Activated T-helper 1 cell treated with Interleukin-2 at 50 U/mL for 16 hours (primary cell): ENCODE data around the gene NR0B2.
A peak's percentile ranks its signal among the peaks of the same experiment; 100 is the strongest.
"Not testable (repeated sequence)": the region's sequence is repeated elsewhere in the genome, so short reads cannot be mapped to it uniquely, and the experiment has no call there.

Source experiments
- DNase-seq: peaks from one replicate; pipeline ENCODE4 v3.0.0-alpha.2; 2020; ENCODE audit warnings: low read depth

NR0B2 gene

DNA sequence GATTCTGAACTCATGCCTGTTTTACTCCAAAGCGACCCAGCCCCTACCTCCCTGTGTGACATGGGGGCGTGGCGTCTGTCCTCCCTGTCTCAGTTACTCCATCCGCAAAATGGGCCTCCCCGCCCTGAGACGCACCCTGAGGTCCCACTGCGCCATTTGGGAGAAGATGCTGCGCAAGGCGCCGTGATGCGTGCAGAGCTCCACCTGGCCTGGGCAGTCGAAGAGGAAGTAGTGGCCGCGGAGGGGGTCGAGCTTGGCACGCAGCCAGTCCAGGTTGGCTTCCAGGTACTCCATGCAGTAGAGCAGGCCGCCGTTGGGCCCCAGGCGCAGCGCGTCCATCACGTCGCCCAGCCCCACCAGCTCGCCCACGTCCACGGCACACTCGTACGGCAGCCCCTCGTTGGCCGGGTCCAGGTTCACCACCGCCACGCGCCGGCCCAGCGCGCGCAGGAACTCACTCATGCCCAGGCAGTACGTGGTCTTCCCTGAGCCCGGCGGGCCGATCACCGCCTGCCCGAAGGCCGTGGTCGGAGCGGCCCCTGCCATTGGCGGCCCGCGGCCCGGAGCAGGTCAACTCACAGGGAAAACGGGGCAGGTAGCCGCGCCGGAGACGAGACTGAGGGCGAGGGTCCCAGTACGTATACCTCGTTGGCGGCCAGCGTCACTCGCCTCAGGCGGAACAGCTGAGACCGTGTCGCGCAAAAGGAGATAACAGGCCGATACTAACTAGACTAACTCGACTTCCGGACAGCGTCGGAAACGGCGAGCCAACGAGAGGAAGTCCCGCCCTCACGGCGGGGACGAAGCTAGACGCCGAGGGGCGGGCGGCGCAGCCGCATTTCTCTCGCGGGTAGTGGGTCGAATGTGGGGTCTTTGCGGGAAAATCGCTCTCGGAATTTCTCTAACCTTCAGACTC lies 24.0 kb downstream of the NR0B2 start, which contains the start of gene GPN2:
Gene GPN2, minus strand, starts transcription at position 733 of the 916 bp plus-strand sequence. Its CDS starts 187 bp downstream, at position 546.
- peak; percentile 68 for DNase-seq

DNA sequence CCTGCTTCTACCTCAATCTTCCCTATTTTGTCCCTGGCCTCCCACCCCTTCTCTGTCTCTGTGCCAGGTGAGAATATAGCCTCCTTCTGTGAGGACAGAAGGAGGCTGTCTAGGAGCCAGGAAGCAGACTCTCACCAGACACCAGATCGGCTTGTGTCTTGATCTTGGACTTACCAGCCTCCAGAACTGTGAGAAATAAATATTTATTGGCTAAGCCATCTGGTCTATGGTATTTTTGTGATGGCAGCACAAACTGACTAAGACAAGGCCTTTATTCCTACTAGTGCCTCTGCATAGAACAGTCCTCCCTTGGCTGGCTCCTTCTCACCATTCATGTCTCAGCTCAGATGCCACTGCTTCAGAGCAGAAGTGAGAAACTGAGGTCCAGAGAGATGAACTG lies 25.5 kb downstream of the NR0B2 start:
- no peak for DNase-seq

DNA sequence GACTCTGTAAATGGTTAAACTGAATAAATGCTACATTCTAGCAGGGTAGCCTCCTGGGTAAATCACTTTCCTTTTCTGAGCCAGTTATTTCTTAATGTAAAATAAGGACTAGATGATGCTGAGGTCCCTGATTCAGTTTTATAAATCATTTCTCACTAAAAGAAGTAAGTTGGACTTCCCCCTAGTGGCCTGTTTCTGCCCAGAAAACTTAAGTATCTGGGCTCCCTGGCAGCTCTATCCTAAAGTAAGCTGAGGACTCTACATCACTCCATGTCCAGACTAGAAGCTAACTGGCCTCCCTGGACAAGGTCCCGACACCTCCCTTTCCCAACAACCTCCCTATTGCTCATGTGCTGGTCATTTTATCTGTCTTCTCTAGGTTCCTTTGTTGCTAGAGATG lies 26.6 kb downstream of the NR0B2 start:
- DNase-seq = no peak

DNA sequence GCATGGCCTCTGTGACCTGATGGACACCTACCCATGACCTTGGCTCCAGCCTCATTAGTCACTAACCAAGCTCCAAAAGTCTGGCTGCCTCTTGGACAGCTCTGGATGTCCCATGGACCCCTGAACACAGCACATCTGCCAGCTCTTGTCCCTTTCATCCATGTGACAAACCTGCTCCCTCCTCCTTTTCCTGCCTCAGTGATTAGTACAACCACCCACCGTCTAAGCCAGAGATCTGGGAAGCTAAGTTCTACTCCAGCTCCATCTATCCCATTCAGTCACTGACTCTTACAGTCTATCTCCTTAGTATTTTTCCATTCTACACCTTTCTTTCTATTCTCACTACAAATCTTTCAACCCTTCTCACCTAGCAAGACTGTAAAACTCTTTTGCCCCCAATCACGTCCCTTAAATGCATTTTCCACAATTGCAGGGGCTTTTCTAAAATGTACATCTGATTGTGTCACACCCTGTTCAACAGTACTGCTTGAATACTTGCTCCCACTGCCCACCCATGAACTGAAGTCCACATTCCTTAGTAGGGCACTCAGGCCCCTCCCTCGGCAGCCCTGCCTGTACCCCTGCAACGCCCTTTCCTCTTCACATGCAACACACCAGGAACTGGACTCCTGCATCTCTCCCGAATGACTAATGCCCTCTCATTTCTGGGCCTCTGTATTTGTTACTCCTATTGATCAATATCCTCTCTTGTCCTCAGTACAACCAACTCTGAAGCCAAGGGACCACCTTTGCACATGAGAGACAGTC lies 30.9 kb downstream of the NR0B2 start:
- no peak for DNase-seq

DNA sequence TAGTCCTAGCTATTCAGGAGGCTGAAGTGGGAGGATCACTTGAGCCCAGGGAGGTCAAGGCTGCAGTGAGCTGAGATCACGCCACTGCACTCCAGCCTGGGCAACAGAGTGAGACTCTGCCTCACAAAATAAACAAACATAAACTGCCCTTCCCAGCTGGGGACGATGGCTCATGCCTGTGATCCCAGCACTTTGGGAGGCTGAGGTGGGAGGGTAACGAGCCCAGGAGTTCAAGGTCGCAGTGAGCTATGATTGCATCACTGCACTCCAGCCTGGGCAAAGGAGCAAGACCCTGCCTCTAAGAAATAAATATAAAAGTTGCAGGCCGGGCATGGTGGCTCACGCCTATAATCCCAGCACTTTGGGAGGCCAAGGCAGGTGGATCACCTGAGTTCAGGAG lies 32.2 kb downstream of the NR0B2 start:
- DNase-seq = not testable (repeated sequence)

DNA sequence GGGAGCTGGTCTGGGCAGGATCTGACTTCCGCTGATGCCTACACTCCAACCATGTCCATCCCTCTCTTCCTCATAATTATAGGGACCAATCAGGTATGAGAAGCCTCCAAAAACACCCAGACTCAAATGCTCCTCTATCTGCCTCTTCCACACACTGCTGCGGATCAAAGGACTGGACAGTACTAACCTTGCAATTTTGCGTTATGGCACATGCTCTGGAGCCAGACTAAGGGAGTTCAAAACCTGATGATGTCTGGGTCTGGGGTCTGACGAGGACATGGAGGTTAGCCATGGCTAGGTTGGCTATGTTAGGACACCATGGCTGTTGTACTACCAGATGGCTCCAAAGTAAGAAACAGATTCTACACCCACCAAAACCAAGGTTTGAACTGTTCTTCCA lies 34.0 kb downstream of the NR0B2 start:
- no peak for DNase-seq

DNA sequence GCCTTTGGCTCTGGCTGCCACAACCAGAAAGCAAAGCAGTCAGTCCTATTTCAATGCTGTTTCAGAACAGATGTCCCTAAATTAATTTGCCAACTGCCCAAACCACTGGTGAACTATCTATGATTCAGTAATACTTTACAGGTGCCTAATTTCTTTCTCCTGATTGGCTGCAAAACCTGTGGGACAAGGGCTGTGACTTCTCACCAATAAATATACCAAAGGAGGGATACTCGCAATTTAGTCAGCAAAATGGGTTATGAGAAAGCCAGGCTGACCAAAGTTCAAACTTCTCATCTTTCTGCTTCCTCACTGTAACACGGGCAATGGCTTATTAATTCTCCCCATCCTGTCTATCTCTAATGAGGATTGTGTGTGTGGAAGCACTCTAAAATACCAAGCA lies 36.4 kb downstream of the NR0B2 start:
- no peak for DNase-seq

DNA sequence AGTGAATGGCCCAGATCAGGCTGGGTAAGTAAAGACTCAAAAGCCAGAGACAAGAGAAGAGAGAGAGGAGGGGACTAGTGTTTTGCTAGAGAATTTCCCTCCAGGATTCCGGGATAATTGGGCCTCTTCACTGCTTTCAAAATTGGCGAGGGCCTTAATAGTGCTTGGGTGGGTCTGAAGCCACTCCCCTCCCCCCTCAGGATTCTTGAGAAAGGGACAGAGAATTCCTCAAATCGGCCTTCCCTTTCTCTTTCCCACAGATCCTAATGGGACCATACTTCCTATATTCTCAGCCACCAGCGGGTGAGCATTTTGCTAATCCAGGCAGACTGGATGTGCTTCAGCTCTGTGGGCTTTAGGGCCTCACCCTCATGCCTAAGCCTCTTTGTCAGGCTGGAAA lies 38.9 kb downstream of the NR0B2 start:
- no peak for DNase-seq

DNA sequence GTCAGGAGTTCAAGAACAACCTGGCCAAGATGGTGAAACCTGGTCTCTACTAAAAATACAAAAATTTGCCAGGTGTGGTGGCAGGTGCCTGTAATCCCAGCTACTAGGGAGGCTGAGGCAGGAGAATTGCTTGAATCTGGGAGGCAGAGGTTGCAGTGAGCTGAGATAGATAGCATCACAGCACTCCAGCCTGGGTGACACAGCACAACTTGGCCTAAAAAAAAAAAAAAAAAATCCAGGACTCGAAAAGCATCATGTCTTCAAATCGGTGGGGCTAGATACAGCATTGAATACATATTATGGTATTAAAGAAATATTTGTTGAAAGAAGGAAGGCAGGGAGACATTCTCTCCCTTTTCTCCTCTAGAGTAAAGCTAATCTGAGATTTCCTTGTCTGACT lies 40.7 kb downstream of the NR0B2 start:
- DNase-seq = not testable (repeated sequence)

DNA sequence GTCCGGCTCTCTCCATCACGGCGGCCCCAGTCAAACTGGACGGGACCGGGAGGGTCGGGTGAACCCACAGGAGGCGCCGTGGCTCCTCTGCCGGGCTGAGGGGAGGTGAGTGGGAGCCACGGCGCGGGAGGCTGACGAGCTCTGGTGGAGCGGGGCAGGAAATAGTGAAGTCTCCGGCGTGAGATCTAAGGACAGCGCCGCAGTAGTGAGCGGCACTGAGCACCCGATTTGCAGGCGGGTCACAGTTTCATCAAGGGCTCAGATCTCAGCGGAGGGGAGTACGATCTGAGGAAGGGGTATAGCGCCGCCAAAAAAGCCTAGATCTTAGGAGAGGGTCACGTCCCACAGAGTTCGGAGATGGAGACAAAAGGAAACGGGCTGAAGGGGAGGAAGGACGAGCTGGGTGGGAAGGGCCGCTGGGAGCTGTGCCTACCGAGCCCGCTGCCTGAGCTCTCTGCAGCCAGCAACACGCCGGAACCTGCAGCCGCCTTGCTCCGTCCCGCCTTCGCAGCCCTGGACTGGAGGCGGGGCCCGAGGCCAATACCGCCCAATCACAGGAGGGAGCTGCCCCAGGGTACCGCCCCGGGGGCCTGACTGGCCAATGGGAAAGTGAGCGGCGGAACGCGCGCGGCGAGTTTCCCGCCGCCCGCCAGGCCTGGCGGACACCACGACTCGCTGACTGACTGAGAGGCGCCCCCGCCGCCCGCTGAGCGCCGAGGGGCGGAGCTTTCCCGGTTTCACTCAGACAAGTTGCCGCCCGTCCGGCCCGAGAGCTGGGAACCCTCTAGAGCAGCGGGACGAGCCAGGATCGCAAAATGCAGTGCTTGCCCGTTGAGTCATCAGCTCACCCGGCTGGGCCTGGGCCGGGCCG lies 48.9 kb downstream of the NR0B2 start:
- peak; percentile 94 for DNase-seq

DNA sequence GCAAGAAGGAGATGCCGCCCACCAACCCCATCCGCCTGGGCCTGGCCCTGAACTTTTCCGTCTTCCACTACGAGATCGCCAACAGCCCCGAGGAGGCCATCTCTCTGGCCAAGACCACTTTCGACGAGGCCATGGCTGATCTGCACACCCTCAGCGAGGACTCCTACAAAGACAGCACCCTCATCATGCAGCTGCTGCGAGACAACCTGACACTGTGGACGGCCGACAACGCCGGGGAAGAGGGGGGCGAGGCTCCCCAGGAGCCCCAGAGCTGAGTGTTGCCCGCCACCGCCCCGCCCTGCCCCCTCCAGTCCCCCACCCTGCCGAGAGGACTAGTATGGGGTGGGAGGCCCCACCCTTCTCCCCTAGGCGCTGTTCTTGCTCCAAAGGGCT lies 50.1 kb downstream of the NR0B2 start:
- no peak for DNase-seq

DNA sequence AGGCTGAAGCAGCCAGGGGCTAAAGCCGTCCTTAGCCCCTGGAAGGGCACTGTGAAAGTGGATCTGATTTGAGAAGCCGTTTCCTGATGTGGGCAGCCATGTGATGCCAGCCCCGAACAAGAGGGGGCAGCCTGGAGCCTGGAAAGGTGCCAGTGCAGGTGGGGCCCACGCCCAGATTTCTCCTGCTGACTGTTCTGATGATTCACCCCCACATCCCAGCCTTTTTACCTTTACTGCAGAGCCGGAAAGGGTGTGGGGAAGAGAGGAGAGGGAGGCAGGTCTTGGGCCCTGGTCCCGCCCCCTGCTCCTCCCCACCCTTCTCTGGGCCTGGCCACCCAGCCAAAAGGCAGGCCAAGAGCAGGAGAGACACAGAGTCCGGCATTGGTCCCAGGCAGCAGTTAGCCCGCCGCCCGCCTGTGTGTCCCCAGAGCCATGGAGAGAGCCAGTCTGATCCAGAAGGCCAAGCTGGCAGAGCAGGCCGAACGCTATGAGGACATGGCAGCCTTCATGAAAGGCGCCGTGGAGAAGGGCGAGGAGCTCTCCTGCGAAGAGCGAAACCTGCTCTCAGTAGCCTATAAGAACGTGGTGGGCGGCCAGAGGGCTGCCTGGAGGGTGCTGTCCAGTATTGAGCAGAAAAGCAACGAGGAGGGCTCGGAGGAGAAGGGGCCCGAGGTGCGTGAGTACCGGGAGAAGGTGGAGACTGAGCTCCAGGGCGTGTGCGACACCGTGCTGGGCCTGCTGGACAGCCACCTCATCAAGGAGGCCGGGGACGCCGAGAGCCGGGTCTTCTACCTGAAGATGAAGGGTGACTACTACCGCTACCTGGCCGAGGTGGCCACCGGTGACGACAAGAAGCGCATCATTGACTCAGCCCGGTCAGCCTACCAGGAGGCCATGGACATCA lies 50.7 kb downstream of the NR0B2 start, which contains the start of gene SFN:
Gene SFN, plus strand, starts transcription at position 369 of the 904 bp plus-strand sequence. Its CDS starts 64 bp downstream, at position 433.
- peak; percentile 29 for DNase-seq

DNA sequence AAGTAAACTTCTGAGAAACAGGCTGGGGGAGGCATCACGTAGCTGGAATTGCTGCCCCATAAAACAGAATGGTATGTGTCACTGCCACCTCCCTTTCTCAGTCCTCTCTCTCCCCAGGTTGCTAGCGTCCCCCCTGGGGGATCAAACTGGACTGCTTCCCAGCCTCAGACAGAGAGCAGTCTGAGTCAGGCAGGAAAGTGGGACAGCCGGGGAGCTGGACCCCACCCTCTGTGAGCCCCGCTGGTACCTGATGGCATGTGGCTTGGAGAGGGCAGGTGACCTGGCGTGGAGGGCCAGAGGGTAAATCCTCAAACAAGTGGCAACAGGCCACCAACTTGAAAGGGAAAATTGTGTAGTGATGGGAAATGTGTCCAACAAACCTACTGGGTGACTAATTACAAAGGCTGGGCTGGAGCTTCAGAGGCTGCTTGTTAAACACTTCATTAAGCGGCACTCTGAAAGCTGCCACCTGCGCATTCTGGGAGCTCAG lies 51.8 kb downstream of the NR0B2 start:
- no peak for DNase-seq
